Measurements from ENCODE around the gene ADCYAP1. TPM values are rescaled to one million over a fixed set of nuclear protein-coding genes. Genes with fewer than 3 reads are reported as not detected.

ADCYAP1 gene
- total and polyA plus RNA-seq, 11 donors: 0.08 to 2.5 (median 0.27) TPM; not detected in 5

- WGBS, 4 donors: 1 to 2% (median 1%) methylated on average over 19 to 75 of the region's 75 CpGs
- TF ChIP-seq CTCF (IDR thresholded peaks at IDR 0.05) (no peak), POLR2A (IDR thresholded peaks at IDR 0.05) (no peak)
- DNase-seq: no peak
- Histone ChIP-seq H3K4me1 (peaks cover 5 to 51% (median 29%) of the 10 kb centered on the region in 12 donors), H3K4me3 (peak overlapping the region; percentile 24 to 54 (median 44)), H3K27me3 (peaks cover 53 to 100% (median 88%) of the 10 kb centered on the region in 9 donors), H3K9me3 (no peaks in the 10 kb centered on the region), H3K36me3 (no peaks in the 10 kb centered on the region), H3K27ac (no peak overlapping the region)
- ATAC-seq: peak in 3 of 4 donors; percentile 20 to 72 (median 41)
- intact Hi-C loops (cut with DNase I): no loop called here
Observed at GRCh38 chr18:907115-907884, 2.6 kb downstream of the ADCYAP1 start.

GRCh38 chr18:907885-908757 lies 3.5 kb downstream of the ADCYAP1 start:
- 2 to 6% (median 4%) methylated on average over 46 to 55 of the region's 55 CpGs for WGBS, 4 donors
- peaks cover 5 to 51% (median 29%) of the 10 kb centered on the region in 12 donors for H3K4me1 ChIP-seq
- peaks cover 53 to 100% (median 79%) of the 10 kb centered on the region in 9 donors for H3K27me3 ChIP-seq
- intact Hi-C loops (cut with DNase I): no loop called here
- TF ChIP-seq POLR2A (IDR thresholded peaks at IDR 0.05): no peak
- no peak for TF ChIP-seq CTCF (IDR thresholded peaks at IDR 0.05)
- DNase-seq (peak in 1 of 5 donors; percentile 58), ATAC-seq (peak in 1 of 4 donors; percentile 16)
- H3K36me3 ChIP-seq: no peaks in the 10 kb centered on the region
- peak overlapping the region; percentile 24 to 54 (median 44) for H3K4me3 ChIP-seq
- H3K9me3 ChIP-seq: no peaks in the 10 kb centered on the region
- no peak overlapping the region for H3K27ac ChIP-seq

GRCh38 chr18:908758-909724 lies 4.4 kb downstream of the ADCYAP1 start:
- peak in 1 of 5 donors; percentile 55 for DNase-seq
- peaks cover 49 to 100% (median 71%) of the 10 kb centered on the region in 9 donors for H3K27me3 ChIP-seq
- 4 to 5% (median 4%) methylated on average over 51 to 69 of the region's 69 CpGs for WGBS, 4 donors

More at GRCh38 chr18:908758-909724, 4.4 kb downstream of the ADCYAP1 start:
- intact Hi-C loops (cut with DNase I): no loop called here
- no peak for ATAC-seq
- Histone ChIP-seq H3K4me1 (peaks cover 5 to 51% (median 29%) of the 10 kb centered on the region in 12 donors), H3K36me3 (no peaks in the 10 kb centered on the region), H3K9me3 (no peaks in the 10 kb centered on the region), H3K4me3 (peak overlapping the region; percentile 16 to 54 (median 44)), H3K27ac (no peak overlapping the region)
- no peak for TF ChIP-seq CTCF (IDR thresholded peaks at IDR 0.05)
- TF ChIP-seq POLR2A (IDR thresholded peaks at IDR 0.05): no peak

All from heart left ventricle (tissue), 16 donors.